NCI-H1436 treated with DMSO at 0.1 percent for 48 hours (cell line): ENCODE measurements around the gene MORF4L2.
"Not testable (repeated sequence)": the region's sequence is repeated elsewhere in the genome, so short reads cannot be mapped to it uniquely, and the experiment has no call there.

Experiments used
- DNase-seq: peaks from one replicate; lab custom pipeline; 2025; lab: John Stamatoyannopoulos, UW

The MORF4L2 gene

GRCh38 chrX:103678199-103678993 is 8.1 kb downstream of the MORF4L2 start:
- no peak for DNase-seq

- no peak for DNase-seq
These were observed 11.7 kb downstream of the MORF4L2 start for GRCh38 chrX:103674531-103675454.

GRCh38 chrX:103669745-103670144 is 16.8 kb downstream of the MORF4L2 start:
- DNase-seq = no peak

- DNase-seq = no peak
These were observed 20.0 kb downstream of the MORF4L2 start for GRCh38 chrX:103666202-103667107.

GRCh38 chrX:103663981-103664762 is 22.3 kb downstream of the MORF4L2 start:
- DNase-seq = no peak

- DNase-seq = not testable (repeated sequence)
These were observed 27.0 kb downstream of the MORF4L2 start for GRCh38 chrX:103659460-103659859.

- no peak for DNase-seq
These were observed 27.6 kb downstream of the MORF4L2 start for GRCh38 chrX:103658681-103659433.

- DNase-seq = not testable (repeated sequence)
These were observed 29.4 kb downstream of the MORF4L2 start for GRCh38 chrX:103657066-103657465.

- DNase-seq = no peak
These were observed 29.9 kb downstream of the MORF4L2 start for GRCh38 chrX:103656617-103657016.

- not testable (repeated sequence) for DNase-seq
These were observed 31.1 kb downstream of the MORF4L2 start for GRCh38 chrX:103655230-103656000.

- no peak for DNase-seq
These were observed 35.2 kb downstream of the MORF4L2 start for GRCh38 chrX:103651151-103651773.

GRCh38 chrX:103647630-103648029 is 38.9 kb downstream of the MORF4L2 start:
- no peak for DNase-seq

- no peak for DNase-seq
These were observed 42.4 kb downstream of the MORF4L2 start for GRCh38 chrX:103644125-103644524.

GRCh38 chrX:103640401-103641155 is 45.9 kb downstream of the MORF4L2 start:
- DNase-seq = no peak

GRCh38 chrX:103638479-103639346 is 47.8 kb downstream of the MORF4L2 start:
- DNase-seq = not testable (repeated sequence)

- no peak for DNase-seq
These were observed 48.7 kb downstream of the MORF4L2 start for GRCh38 chrX:103637604-103638338.

- no peak for DNase-seq
These were observed 51.1 kb downstream of the MORF4L2 start for GRCh38 chrX:103635436-103635835.
